ENCODE results near the gene HERC4. TPM values are rescaled to one million over a fixed set of nuclear protein-coding genes. Genes with fewer than 3 reads are reported as not detected.
"Not testable (repeated sequence)": the region's sequence is repeated elsewhere in the genome, so short reads cannot be mapped to it uniquely, and the experiment has no call there.

The HERC4 gene
- total RNA-seq, 2 donors from 2014 or later = 53.8 to 60.1 TPM

- Mint-ChIP-seq H3K4me1 (peaks cover 3% of the 10 kb centered on the region), H3K36me3 (ENCODE audit: low read depth) (no peaks in the 10 kb centered on the region), H3K9me3 (no peaks in the 10 kb centered on the region), H3K27ac (no peak overlapping the region), H3K4me3 (no peak overlapping the region), H3K27me3 (ENCODE audit: insufficient read depth) (no peaks in the 10 kb centered on the region)
- Histone ChIP-seq H3K27me3 (ENCODE audit: control insufficient read depth, insufficient read depth, low read length, poor library complexity, severe bottlenecking) (no peaks in the 10 kb centered on the region), H3K4me1 (ENCODE audit: control insufficient read depth, insufficient read depth, low read length) (no peaks in the 10 kb centered on the region), H3K27ac (ENCODE audit: low read depth, low read length) (no peak overlapping the region), H3K36me3 (ENCODE audit: control insufficient read depth, insufficient read depth, low read length) (no peaks in the 10 kb centered on the region), H3K9me3 (ENCODE audit: control insufficient read depth, low read length) (no peaks in the 10 kb centered on the region), H3K9ac (ENCODE audit: extremely low read depth, low read length, poor library complexity, severe bottlenecking) (no peak overlapping the region), H3K4me3 (ENCODE audit: low read length) (no peak overlapping the region)
- no peak for TF ChIP-seq CTCF (conservative IDR thresholded peaks at IDR 0.05)
- no peak for DNase-seq
- WGBS, 2 experiments (ENCODE audit: insufficient coverage in 1 of 2, insufficient read length in 1 of 2) = 86 to 89% methylated on average over 4 to 5 of the region's 5 CpGs
Measured at GRCh38 chr10:68080853-68081431, 5.9 kb upstream of the HERC4 start.

GRCh38 chr10:68079434-68079833 lies 4.4 kb upstream of the HERC4 start:
- H3K9me3 ChIP-seq (ENCODE audit: control insufficient read depth, low read length) = no peaks in the 10 kb centered on the region
- H3K27me3 Mint-ChIP-seq (ENCODE audit: insufficient read depth) = no peaks in the 10 kb centered on the region
- no peaks in the 10 kb centered on the region for H3K4me1 ChIP-seq (ENCODE audit: control insufficient read depth, insufficient read depth, low read length)
- H3K4me3 ChIP-seq (ENCODE audit: low read length) = no peak overlapping the region
- DNase-seq = no peak
- H3K27ac ChIP-seq (ENCODE audit: low read depth, low read length) = no peak overlapping the region
- 97 to 100% methylated on average over 1 of the region's 1 CpG for WGBS, 2 experiments (ENCODE audit: insufficient coverage in 1 of 2, insufficient read length in 1 of 2)
- H3K4me3 Mint-ChIP-seq = no peak overlapping the region
- H3K36me3 Mint-ChIP-seq (ENCODE audit: low read depth) = no peaks in the 10 kb centered on the region
- H3K36me3 ChIP-seq (ENCODE audit: control insufficient read depth, insufficient read depth, low read length) = no peaks in the 10 kb centered on the region
- no peak overlapping the region for H3K9ac ChIP-seq (ENCODE audit: extremely low read depth, low read length, poor library complexity, severe bottlenecking)
- H3K9me3 Mint-ChIP-seq = no peaks in the 10 kb centered on the region
- H3K4me1 Mint-ChIP-seq = peaks cover 7% of the 10 kb centered on the region
- TF ChIP-seq CTCF (conservative IDR thresholded peaks at IDR 0.05) = no peak
- H3K27ac Mint-ChIP-seq = no peak overlapping the region
- H3K27me3 ChIP-seq (ENCODE audit: control insufficient read depth, insufficient read depth, low read length, poor library complexity, severe bottlenecking) = no peaks in the 10 kb centered on the region

GRCh38 chr10:68077026-68077425 lies 1.9 kb upstream of the HERC4 start:
- Mint-ChIP-seq H3K27ac (no peak overlapping the region), H3K4me3 (no peak overlapping the region), H3K36me3 (ENCODE audit: low read depth) (no peaks in the 10 kb centered on the region), H3K4me1 (peaks cover 15% of the 10 kb centered on the region), H3K27me3 (ENCODE audit: insufficient read depth) (no peaks in the 10 kb centered on the region), H3K9me3 (no peaks in the 10 kb centered on the region)
- Histone ChIP-seq H3K9ac (ENCODE audit: extremely low read depth, low read length, poor library complexity, severe bottlenecking) (no peak overlapping the region), H3K4me3 (ENCODE audit: low read length) (no peak overlapping the region), H3K9me3 (ENCODE audit: control insufficient read depth, low read length) (no peaks in the 10 kb centered on the region), H3K36me3 (ENCODE audit: control insufficient read depth, insufficient read depth, low read length) (peaks cover 2% of the 10 kb centered on the region), H3K27me3 (ENCODE audit: control insufficient read depth, insufficient read depth, low read length, poor library complexity, severe bottlenecking) (no peaks in the 10 kb centered on the region), H3K27ac (ENCODE audit: low read depth, low read length) (no peak overlapping the region), H3K4me1 (ENCODE audit: control insufficient read depth, insufficient read depth, low read length) (no peaks in the 10 kb centered on the region)
- no peak for DNase-seq
- WGBS, 2 experiments (ENCODE audit: insufficient coverage in 1 of 2, insufficient read length in 1 of 2) = 99% methylated on average over 5 of the region's 5 CpGs; no CpG with 5 or more reads in 1 of the 2 experiments
- TF ChIP-seq CTCF (conservative IDR thresholded peaks at IDR 0.05) = no peak

GRCh38 chr10:68076081-68076480 lies 998 bp upstream of the HERC4 start:
- H3K4me1 ChIP-seq (ENCODE audit: control insufficient read depth, insufficient read depth, low read length) = not testable (repeated sequence)
- WGBS, 2 experiments (ENCODE audit: insufficient coverage in 1 of 2, insufficient read length in 1 of 2) = 93 to 95% methylated on average over 14 to 15 of the region's 15 CpGs

More at GRCh38 chr10:68076081-68076480, 998 bp upstream of the HERC4 start:
- not testable (repeated sequence) for H3K36me3 Mint-ChIP-seq (ENCODE audit: low read depth); DNase-seq; H3K27ac Mint-ChIP-seq; H3K9ac ChIP-seq (ENCODE audit: extremely low read depth, low read length, poor library complexity, severe bottlenecking); H3K9me3 ChIP-seq (ENCODE audit: control insufficient read depth, low read length); H3K27me3 Mint-ChIP-seq (ENCODE audit: insufficient read depth); H3K27ac ChIP-seq (ENCODE audit: low read depth, low read length); H3K4me3 ChIP-seq (ENCODE audit: low read length); H3K27me3 ChIP-seq (ENCODE audit: control insufficient read depth, insufficient read depth, low read length, poor library complexity, severe bottlenecking); H3K9me3 Mint-ChIP-seq; H3K4me3 Mint-ChIP-seq
- peaks cover 22% of the 10 kb centered on the region for H3K4me1 Mint-ChIP-seq
- peaks cover 11% of the 10 kb centered on the region for H3K36me3 ChIP-seq (ENCODE audit: control insufficient read depth, insufficient read depth, low read length)
